H9 (cell line): ENCODE measurements around the gene METTL16. TPM values are rescaled to one million over a fixed set of nuclear protein-coding genes. Genes with fewer than 3 reads are reported as not detected.

ENCODE experiments used
- DNase-seq: peaks from one replicate; pipeline ENCODE4 v3.0.0-alpha.2; 2017
- H2AFZ ChIP-seq: one replicate; pipeline ENCODE4 v1.6.1; 2013; ENCODE audit warnings: mild to moderate bottlenecking, low read length, control low read depth, moderate library complexity
- H2AK5ac ChIP-seq: 2 replicates; pipeline ENCODE4 v1.6.1; 2013; ENCODE audit warnings: low read length, control low read depth, mixed read lengths; ENCODE audit not compliant: insufficient read length
- H2BK120ac ChIP-seq: one replicate; pipeline ENCODE4 v1.6.1; 2013; ENCODE audit warnings: low read depth, mild to moderate bottlenecking, low read length, control low read depth, inconsistent platforms; ENCODE audit not compliant: poor library complexity, severe bottlenecking
- H2BK12ac ChIP-seq: 2 replicates; pipeline ENCODE4 v1.6.1; 2013; ENCODE audit warnings: low read length, control low read depth, mixed read lengths, low read depth; ENCODE audit not compliant: insufficient read length
- H2BK15ac ChIP-seq: 2 replicates; pipeline ENCODE4 v1.6.1; 2013; ENCODE audit warnings: low read depth, low read length, control low read depth
- H2BK20ac ChIP-seq: one replicate; pipeline ENCODE4 v1.6.1; 2013; ENCODE audit warnings: low read depth, mild to moderate bottlenecking, low read length, control low read depth, inconsistent platforms; ENCODE audit not compliant: poor library complexity, severe bottlenecking
- H2BK5ac ChIP-seq: 2 replicates; pipeline ENCODE4 v1.6.1; 2013; ENCODE audit warnings: low read length, control low read depth, mixed read lengths; ENCODE audit not compliant: insufficient read length
- H3K14ac ChIP-seq: 2 replicates; pipeline ENCODE4 v1.6.1; 2013; ENCODE audit warnings: low read length, control low read depth; ENCODE audit not compliant: insufficient read depth
- H3K18ac ChIP-seq: 2 replicates; pipeline ENCODE4 v1.6.1; 2013; ENCODE audit warnings: low read depth, mild to moderate bottlenecking, mixed read lengths, low read length, control low read depth; ENCODE audit not compliant: insufficient read length
- H3K23ac ChIP-seq: 2 replicates; pipeline ENCODE4 v1.6.1; 2013; ENCODE audit warnings: low read length, control low read depth, mixed read lengths, low read depth; ENCODE audit not compliant: insufficient read length
- H3K23me2 ChIP-seq: 2 replicates; pipeline ENCODE4 v1.6.1; 2013; ENCODE audit warnings: low read depth, mild to moderate bottlenecking, mixed read lengths, low read length, control low read depth; ENCODE audit not compliant: insufficient read length, poor library complexity, severe bottlenecking
- H3K27ac ChIP-seq: 2 replicates; pipeline ENCODE4 v1.5.1; 2013; ENCODE audit warnings: low read length, control low read depth, mixed read lengths, low read depth; ENCODE audit not compliant: insufficient read length
- H3K27me3 ChIP-seq: 2 replicates; pipeline ENCODE4 v1.6.1; 2013; ENCODE audit warnings: low read length, control low read depth, inconsistent platforms; ENCODE audit not compliant: insufficient read depth
- H3K4ac ChIP-seq: 2 replicates; pipeline ENCODE4 v1.6.1; 2013; ENCODE audit warnings: low read depth, mild to moderate bottlenecking, control low read depth, inconsistent platforms, low read length, moderate library complexity
- H3K4me1 ChIP-seq: 2 replicates; pipeline ENCODE4 v1.6.1; 2013; ENCODE audit warnings: low read length, control low read depth, inconsistent platforms; ENCODE audit not compliant: insufficient read depth
- H3K4me2 ChIP-seq: 2 replicates; pipeline ENCODE4 v1.6.1; 2013; ENCODE audit warnings: low read length, control low read depth, mixed read lengths; ENCODE audit not compliant: insufficient read length, insufficient read depth
- H3K56ac ChIP-seq: 2 replicates; pipeline ENCODE4 v1.6.1; 2013; ENCODE audit warnings: low read depth, mild to moderate bottlenecking, mixed read lengths, low read length, control low read depth; ENCODE audit not compliant: insufficient read length
- H3K79me1 ChIP-seq: 2 replicates; pipeline ENCODE4 v1.6.1; 2013; ENCODE audit warnings: low read depth, mild to moderate bottlenecking, moderate library complexity, low read length, control low read depth, inconsistent platforms; ENCODE audit not compliant: insufficient read depth, poor library complexity, severe bottlenecking
- H3K79me2 ChIP-seq: 2 replicates; pipeline ENCODE4 v1.6.1; 2013; ENCODE audit warnings: low read length, control low read depth, inconsistent platforms; ENCODE audit not compliant: insufficient read depth
- H3K9ac ChIP-seq: 2 replicates; pipeline ENCODE4 v1.6.1; 2013; ENCODE audit warnings: low read length, control low read depth, mixed read lengths; ENCODE audit not compliant: insufficient read length; ENCODE audit errors: extremely low read depth
- H3K9me3 ChIP-seq: one replicate; pipeline ENCODE4 v1.6.1; 2013; ENCODE audit warnings: low read depth, low read length, inconsistent platforms; ENCODE audit not compliant: control insufficient read depth
- H3T11ph ChIP-seq: one replicate; pipeline ENCODE4 v1.6.1; 2013; ENCODE audit warnings: mild to moderate bottlenecking, low read length, control low read depth, inconsistent platforms
- H4K20me1 ChIP-seq: one replicate; pipeline ENCODE4 v1.6.1; 2013; ENCODE audit not compliant: control insufficient read depth, insufficient read length, insufficient read depth
- H4K5ac ChIP-seq: 2 replicates; pipeline ENCODE4 v1.6.1; 2013; ENCODE audit warnings: low read depth, mild to moderate bottlenecking, mixed read lengths, low read length, control low read depth; ENCODE audit not compliant: insufficient read length
- H4K8ac ChIP-seq: replicated peaks from 2 replicates; pipeline ENCODE4 v1.6.1; 2013; ENCODE audit warnings: low read length, control low read depth, mixed read lengths, low read depth; ENCODE audit not compliant: insufficient read length
- H4K91ac ChIP-seq: 2 replicates; pipeline ENCODE4 v1.6.1; 2013; ENCODE audit warnings: low read depth, mild to moderate bottlenecking, moderate library complexity, mixed read lengths, low read length, control low read depth; ENCODE audit not compliant: insufficient read length
- H3K27ac Mint-ChIP-seq, 3 experiments: 2 replicates in 2 of 3; 3 replicates in 1 of 3; pipeline ENCODE4 v1.8.0; 2020 to 2021; ENCODE audit warnings: mixed read lengths in 3 of 3, mild to moderate bottlenecking in 1 of 3, moderate library complexity in 1 of 3
- H3K27me3 Mint-ChIP-seq: 2 replicates; pipeline ENCODE4 v1.8.0; 2021; ENCODE audit warnings: low read depth, mild to moderate bottlenecking, moderate library complexity, mixed read lengths
- H3K36me3 Mint-ChIP-seq, 3 experiments: 2 replicates in 2 of 3; 3 replicates in 1 of 3; pipeline ENCODE4 v1.8.0; 2020 to 2021; ENCODE audit warnings: low read depth in 3 of 3, mixed read lengths in 3 of 3; ENCODE audit not compliant: insufficient read depth in 1 of 3
- H3K4me1 Mint-ChIP-seq, 2 experiments: 2 replicates each; pipeline ENCODE4 v1.8.0; 2020; ENCODE audit warnings: mixed read lengths in 2 of 2
- H3K4me3 Mint-ChIP-seq, 2 experiments: 2 replicates in 1 of 2; 3 replicates in 1 of 2; pipeline ENCODE4 v1.8.0; 2020 to 2021; ENCODE audit warnings: mild to moderate bottlenecking in 2 of 2, mixed read lengths in 2 of 2, moderate library complexity in 1 of 2
- H3K9me3 Mint-ChIP-seq, 2 experiments: 2 replicates in 1 of 2; 3 replicates in 1 of 2; pipeline ENCODE4 v1.8.0; 2020; ENCODE audit warnings: mild to moderate bottlenecking in 2 of 2, mixed read lengths in 2 of 2, moderate library complexity in 1 of 2
- CTCF ChIP-seq: fragments of 200-600 bp; sonication (generic); conservative IDR thresholded peaks from 3 replicates; pipeline ENCODE4 v1.8.0; 2021; ENCODE audit warnings: antibody characterized with exemption, mild to moderate bottlenecking
- WGBS: extraction: QIAGEN DNeasy Blood & Tissue Kit; methylation state at CpG from one replicate; pipeline ENCODE4 v1.1.7; 2013; ENCODE audit warnings: missing lambda C conversion rate, low lambda C conversion rate, mixed read lengths; ENCODE audit not compliant: insufficient read length; ENCODE audit errors: extremely low coverage; 5-methylcytosine and 5-hydroxymethylcytosine counted together
- total RNA-seq: library from RNA; stranded (reverse); gene quantifications from 2 replicates; pipeline ENCODE4 v1.2.1, GENCODE V29; 2021

The METTL16 gene
- total RNA-seq, 1 experiment from 2014 or later: 55.4 TPM

- Histone ChIP-seq H4K8ac (no peak overlapping the region), H3K9ac (no peak overlapping the region), H3K23me2 (no peaks in the 10 kb centered on the region), H2AK5ac (no peak overlapping the region), H2BK20ac (no peak overlapping the region), H2AFZ (no peak overlapping the region), H3K14ac (no peak overlapping the region), H2BK120ac (no peak overlapping the region), H3K23ac (no peak overlapping the region), H3K79me2 (no peaks in the 10 kb centered on the region; the same call in 1 of the 2 replicates), H3K4ac (no peak overlapping the region), H4K91ac (no peak overlapping the region), H4K5ac (no peak overlapping the region), H3K4me1 (no peaks in the 10 kb centered on the region), H2BK15ac (no peak overlapping the region), H3T11ph (no peak overlapping the region), H3K27ac (no peak overlapping the region), H3K27me3 (no peaks in the 10 kb centered on the region), H2BK12ac (no peak overlapping the region), H3K56ac (no peak overlapping the region), H3K9me3 (no peaks in the 10 kb centered on the region), H3K18ac (no peak overlapping the region), H2BK5ac (no peak overlapping the region), H3K4me2 (no peak overlapping the region), H4K20me1 (no peaks in the 10 kb centered on the region), H3K79me1 (no peaks in the 10 kb centered on the region)
- Mint-ChIP-seq H3K27ac (no peak overlapping the region; a peak in 1 of 7 replicates), H3K27me3 (no peaks in the 10 kb centered on the region), H3K36me3 (peaks cover 25 to 64% (median 55%) of the 10 kb centered on the region in 3 experiments), H3K4me3 (no peak overlapping the region), H3K4me1 (no peaks in the 10 kb centered on the region), H3K9me3 (no peaks in the 10 kb centered on the region)
- TF ChIP-seq CTCF: no peak
- no CpG with 5 or more reads among the region's 3 CpGs for whole genome bisulfite sequencing
- no peak for DNase-seq
Measured at GRCh38 chr17:2459917-2460271, 51.8 kb downstream of the METTL16 start.
